Endothelial cell of umbilical vein (primary cell): ENCODE results near the gene CIDEA.

Experiments used
- CTCF ChIP-seq, 2 donors: IDR thresholded peaks; 1 replicate in 1 of 2; 2 replicates in 1 of 2; pipeline ENCODE4 v1.5.1; 2011; ENCODE audit warnings: low read length in 2 of 2, mild to moderate bottlenecking in 2 of 2, moderate library complexity in 2 of 2, control low read depth in 1 of 2, inconsistent platforms in 1 of 2, low read depth in 1 of 2; ENCODE audit not compliant: insufficient read depth in 1 of 2; ENCODE audit errors: extremely low read depth in 1 of 2
- EZH2 ChIP-seq: IDR thresholded peaks from 2 replicates; pipeline ENCODE4 v1.6.1; 2012; ENCODE audit warnings: borderline replicate concordance, low read depth, mild to moderate bottlenecking, moderate library complexity, low read length, inconsistent platforms; ENCODE audit not compliant: severe bottlenecking
- JUN ChIP-seq: IDR thresholded peaks from 2 replicates; pipeline ENCODE4 v1.6.1; 2011; ENCODE audit warnings: borderline replicate concordance, low read depth; ENCODE audit not compliant: insufficient read length, insufficient read depth
- MYC ChIP-seq: IDR thresholded peaks from one replicate; pipeline ENCODE4 v1.6.1; 2011; ENCODE audit warnings: mild to moderate bottlenecking, low read depth, low read length
- POLR2A ChIP-seq: IDR thresholded peaks from 2 replicates; pipeline ENCODE4 v1.6.1; 2012; ENCODE audit warnings: low read depth, mild to moderate bottlenecking, control low read depth, low read length

GRCh38 chr18:12301263-12302005 is 47.3 kb downstream of the CIDEA start:
- TF ChIP-seq CTCF (IDR thresholded peaks at IDR 0.05; ENCODE audit: extremely low read depth in 1 of 2, insufficient read depth in 1 of 2, low read depth in 1 of 2, low read length in 2 of 2) = no peak
- TF ChIP-seq POLR2A = no peak
- TF ChIP-seq EZH2 = no peak
- TF ChIP-seq MYC = no peak
- no peak for TF ChIP-seq JUN
